Neural cell (in vitro differentiated cells): ENCODE measurements around the gene NCAM1. TPM values are rescaled to one million over a fixed set of nuclear protein-coding genes. Genes with fewer than 3 reads are reported as not detected.

ENCODE experiments used
- H2AFZ ChIP-seq: fragments of 200-600, 300-800 bp; sonication (generic), shearing (Covaris generic); 2 replicates; pipeline ENCODE4 v1.6.0; 2014; ENCODE audit warnings: low read depth, mild to moderate bottlenecking, antibody characterized with exemption, low read length, moderate library complexity
- H3F3A ChIP-seq: fragments of 200-600 bp; shearing (Covaris generic); 2 replicates; pipeline ENCODE4 v1.6.1; 2016; ENCODE audit warnings: mild to moderate bottlenecking, moderate library complexity, mixed read lengths, antibody characterized with exemption, low read length; ENCODE audit not compliant: insufficient read depth, poor library complexity, severe bottlenecking
- H3K27ac ChIP-seq: fragments of 200-600, 300-800 bp; sonication (generic), shearing (Covaris generic); 2 replicates; pipeline ENCODE4 v1.5.1; 2014; ENCODE audit warnings: mild to moderate bottlenecking, low read length, moderate library complexity
- H3K27me3 ChIP-seq: fragments of 300-800, 200-600 bp; sonication (generic), shearing (Covaris generic); 2 replicates; pipeline ENCODE4 v1.6.0; 2014; ENCODE audit warnings: mild to moderate bottlenecking, low read depth, low read length, moderate library complexity; ENCODE audit not compliant: insufficient read depth
- H3K36me3 ChIP-seq: fragments of 300-800, 200-600 bp; sonication (generic), shearing (Covaris generic); 2 replicates; pipeline ENCODE4 v1.5.1; 2014; ENCODE audit warnings: mild to moderate bottlenecking, antibody characterized with exemption, low read length, moderate library complexity; ENCODE audit not compliant: insufficient read depth
- H3K4me2 ChIP-seq: fragments of 300-800, 200-600 bp; sonication (generic), shearing (Covaris generic); 2 replicates; pipeline ENCODE4 v1.6.0; 2014; ENCODE audit warnings: mild to moderate bottlenecking, low read length
- H3K4me3 ChIP-seq: fragments of 300-800, 200-600 bp; sonication (generic), shearing (Covaris generic); 2 replicates; pipeline ENCODE4 v1.5.1; 2014; ENCODE audit warnings: mild to moderate bottlenecking, low read length, moderate library complexity
- H3K79me2 ChIP-seq: fragments of 200-600 bp; shearing (Covaris generic); replicated peaks from 2 replicates; pipeline ENCODE4 v1.6.0; 2014; ENCODE audit warnings: mild to moderate bottlenecking, low read length, moderate library complexity; ENCODE audit not compliant: insufficient read depth
- H3K9ac ChIP-seq: fragments of 300-800, 200-600 bp; sonication (generic), shearing (Covaris generic); 2 replicates; pipeline ENCODE4 v1.6.1; 2016; ENCODE audit warnings: mild to moderate bottlenecking, low read length, mixed read lengths
- H3K9me2 ChIP-seq: fragments of 200-600 bp; shearing (Covaris generic); 2 replicates; pipeline ENCODE4 v1.6.1; 2016; ENCODE audit warnings: mild to moderate bottlenecking, low read length, mixed read lengths; ENCODE audit not compliant: insufficient read depth
- H3K9me3 ChIP-seq: fragments of 200-600, 300-800 bp; sonication (generic), shearing (Covaris generic); 2 replicates; pipeline ENCODE4 v1.6.1; 2016; ENCODE audit warnings: mild to moderate bottlenecking, mixed run types, low read length, moderate library complexity, mixed read lengths
- H4K20me1 ChIP-seq: fragments of 200-600 bp; shearing (Covaris generic); 2 replicates; pipeline ENCODE4 v1.6.1; 2016; ENCODE audit warnings: mild to moderate bottlenecking, mixed run types; ENCODE audit not compliant: insufficient read depth
- EP300 ChIP-seq: fragments of 450-650 bp; conservative IDR thresholded peaks from 2 replicates; pipeline ENCODE4 v1.6.1; 2014; ENCODE audit warnings: antibody characterized with exemption, mild to moderate bottlenecking, moderate library complexity; ENCODE audit not compliant: poor library complexity, severe bottlenecking
- EZH2 ChIP-seq: fragments of 200-600, 300-800 bp; shearing (Covaris generic), sonication (generic); IDR thresholded peaks from 2 replicates; pipeline ENCODE4 v1.6.1; 2014; ENCODE audit warnings: antibody characterized with exemption, low read length, borderline replicate concordance, mild to moderate bottlenecking; ENCODE audit not compliant: insufficient read depth, poor library complexity, severe bottlenecking
- MXI1 ChIP-seq: fragments of 450-650 bp; conservative IDR thresholded peaks from 2 replicates; pipeline ENCODE4 v1.6.1; 2014; ENCODE audit warnings: antibody characterized with exemption, mild to moderate bottlenecking; ENCODE audit not compliant: poor library complexity, severe bottlenecking
- POLR2AphosphoS5 ChIP-seq: IDR thresholded peaks from 2 replicates; pipeline ENCODE4 v1.6.1; 2012
- RAD21 ChIP-seq: fragments of 450-650 bp; conservative IDR thresholded peaks from 2 replicates; pipeline ENCODE4 v1.6.1; 2014; ENCODE audit warnings: antibody characterized with exemption, mild to moderate bottlenecking, moderate library complexity
- SMC3 ChIP-seq: fragments of 450-650 bp; conservative IDR thresholded peaks from 2 replicates; pipeline ENCODE4 v1.6.1; 2014; ENCODE audit warnings: antibody characterized with exemption, mild to moderate bottlenecking, moderate library complexity; ENCODE audit not compliant: poor library complexity
- TAF1 ChIP-seq: IDR thresholded peaks from 2 replicates; pipeline ENCODE4 v1.6.1; 2012; ENCODE audit warnings: low read depth
- polyA plus RNA-seq: library from polyadenylated mRNA; depleted of rRNA; stranded (reverse); fragments of >200 nt; gene quantifications from 2 replicates; pipeline ENCODE4 v1.2.3, GENCODE V29; 2014
- TF ChIP-seq, protein P1 (sequence below): fragments of 450-650 bp; IDR thresholded peaks from 2 replicates; pipeline ENCODE4 v1.5.1; 2014; ENCODE audit warnings: antibody characterized with exemption, mild to moderate bottlenecking, moderate library complexity; ENCODE audit not compliant: poor library complexity, severe bottlenecking
- TF ChIP-seq, protein P2 (sequence below): IDR thresholded peaks from 2 replicates; pipeline ENCODE4 v1.6.1; 2012; ENCODE audit warnings: borderline replicate concordance

NCAM1 gene
- polyA plus RNA-seq, 1 donor from 2014 or later: 120 TPM

DNA sequence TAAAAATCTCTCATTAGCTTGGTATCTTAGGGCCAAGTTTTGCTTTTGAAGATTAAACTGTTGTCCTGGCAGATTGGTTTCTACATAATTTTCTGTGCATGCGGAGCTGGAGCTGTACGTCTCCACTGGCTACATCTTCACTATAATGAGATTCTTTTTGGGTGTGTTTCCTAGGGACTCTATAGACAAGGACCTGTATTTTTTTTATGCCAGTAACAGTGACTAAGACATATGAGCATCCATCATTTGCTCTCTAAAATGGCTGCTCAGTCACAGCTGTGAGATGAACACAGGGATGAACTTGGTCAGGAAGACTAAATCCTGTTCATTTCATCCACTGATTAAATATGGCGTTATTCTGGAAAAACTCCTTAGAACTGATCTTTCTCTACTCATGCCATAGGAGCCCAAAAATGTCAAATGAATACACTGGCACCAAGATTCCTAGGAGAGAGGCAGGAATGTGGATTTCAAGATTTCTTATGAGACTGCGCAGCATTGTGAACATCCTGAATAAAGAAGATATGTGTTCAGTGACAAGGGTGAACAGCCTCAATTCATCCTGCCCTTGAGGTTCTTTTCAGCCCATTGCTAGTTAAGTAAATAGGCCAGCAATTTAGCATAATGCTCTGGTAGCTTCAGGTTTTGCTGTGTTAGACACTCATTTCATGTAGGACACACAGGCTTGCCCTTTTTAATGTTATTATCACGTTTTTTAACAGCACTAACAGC is 168.2 kb downstream of the NCAM1 start:
- Histone ChIP-seq H3K9me3 (no peaks in the 10 kb centered on the region), H3F3A (peaks cover 3% of the 10 kb centered on the region), H3K36me3 (no peaks in the 10 kb centered on the region), H3K27ac (no peak overlapping the region), H4K20me1 (peaks cover 1% of the 10 kb centered on the region), H2AFZ (no peak overlapping the region), H3K9me2 (no peaks in the 10 kb centered on the region), H3K9ac (no peak overlapping the region), H3K27me3 (no peaks in the 10 kb centered on the region), H3K79me2 (peaks cover 5% of the 10 kb centered on the region), H3K4me2 (no peak overlapping the region), H3K4me3 (no peak overlapping the region)
- TF ChIP-seq, protein P1, sequence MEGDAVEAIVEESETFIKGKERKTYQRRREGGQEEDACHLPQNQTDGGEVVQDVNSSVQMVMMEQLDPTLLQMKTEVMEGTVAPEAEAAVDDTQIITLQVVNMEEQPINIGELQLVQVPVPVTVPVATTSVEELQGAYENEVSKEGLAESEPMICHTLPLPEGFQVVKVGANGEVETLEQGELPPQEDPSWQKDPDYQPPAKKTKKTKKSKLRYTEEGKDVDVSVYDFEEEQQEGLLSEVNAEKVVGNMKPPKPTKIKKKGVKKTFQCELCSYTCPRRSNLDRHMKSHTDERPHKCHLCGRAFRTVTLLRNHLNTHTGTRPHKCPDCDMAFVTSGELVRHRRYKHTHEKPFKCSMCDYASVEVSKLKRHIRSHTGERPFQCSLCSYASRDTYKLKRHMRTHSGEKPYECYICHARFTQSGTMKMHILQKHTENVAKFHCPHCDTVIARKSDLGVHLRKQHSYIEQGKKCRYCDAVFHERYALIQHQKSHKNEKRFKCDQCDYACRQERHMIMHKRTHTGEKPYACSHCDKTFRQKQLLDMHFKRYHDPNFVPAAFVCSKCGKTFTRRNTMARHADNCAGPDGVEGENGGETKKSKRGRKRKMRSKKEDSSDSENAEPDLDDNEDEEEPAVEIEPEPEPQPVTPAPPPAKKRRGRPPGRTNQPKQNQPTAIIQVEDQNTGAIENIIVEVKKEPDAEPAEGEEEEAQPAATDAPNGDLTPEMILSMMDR: no peak
- TF ChIP-seq RAD21: no peak
- TF ChIP-seq, protein P2, sequence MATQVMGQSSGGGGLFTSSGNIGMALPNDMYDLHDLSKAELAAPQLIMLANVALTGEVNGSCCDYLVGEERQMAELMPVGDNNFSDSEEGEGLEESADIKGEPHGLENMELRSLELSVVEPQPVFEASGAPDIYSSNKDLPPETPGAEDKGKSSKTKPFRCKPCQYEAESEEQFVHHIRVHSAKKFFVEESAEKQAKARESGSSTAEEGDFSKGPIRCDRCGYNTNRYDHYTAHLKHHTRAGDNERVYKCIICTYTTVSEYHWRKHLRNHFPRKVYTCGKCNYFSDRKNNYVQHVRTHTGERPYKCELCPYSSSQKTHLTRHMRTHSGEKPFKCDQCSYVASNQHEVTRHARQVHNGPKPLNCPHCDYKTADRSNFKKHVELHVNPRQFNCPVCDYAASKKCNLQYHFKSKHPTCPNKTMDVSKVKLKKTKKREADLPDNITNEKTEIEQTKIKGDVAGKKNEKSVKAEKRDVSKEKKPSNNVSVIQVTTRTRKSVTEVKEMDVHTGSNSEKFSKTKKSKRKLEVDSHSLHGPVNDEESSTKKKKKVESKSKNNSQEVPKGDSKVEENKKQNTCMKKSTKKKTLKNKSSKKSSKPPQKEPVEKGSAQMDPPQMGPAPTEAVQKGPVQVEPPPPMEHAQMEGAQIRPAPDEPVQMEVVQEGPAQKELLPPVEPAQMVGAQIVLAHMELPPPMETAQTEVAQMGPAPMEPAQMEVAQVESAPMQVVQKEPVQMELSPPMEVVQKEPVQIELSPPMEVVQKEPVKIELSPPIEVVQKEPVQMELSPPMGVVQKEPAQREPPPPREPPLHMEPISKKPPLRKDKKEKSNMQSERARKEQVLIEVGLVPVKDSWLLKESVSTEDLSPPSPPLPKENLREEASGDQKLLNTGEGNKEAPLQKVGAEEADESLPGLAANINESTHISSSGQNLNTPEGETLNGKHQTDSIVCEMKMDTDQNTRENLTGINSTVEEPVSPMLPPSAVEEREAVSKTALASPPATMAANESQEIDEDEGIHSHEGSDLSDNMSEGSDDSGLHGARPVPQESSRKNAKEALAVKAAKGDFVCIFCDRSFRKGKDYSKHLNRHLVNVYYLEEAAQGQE: no peak
- no peak for TF ChIP-seq MXI1
- no peak for TF ChIP-seq SMC3
- TF ChIP-seq EZH2: no peak
- no peak for TF ChIP-seq TAF1
- TF ChIP-seq POLR2AphosphoS5: no peak
- TF ChIP-seq EP300: no peak

DNA sequence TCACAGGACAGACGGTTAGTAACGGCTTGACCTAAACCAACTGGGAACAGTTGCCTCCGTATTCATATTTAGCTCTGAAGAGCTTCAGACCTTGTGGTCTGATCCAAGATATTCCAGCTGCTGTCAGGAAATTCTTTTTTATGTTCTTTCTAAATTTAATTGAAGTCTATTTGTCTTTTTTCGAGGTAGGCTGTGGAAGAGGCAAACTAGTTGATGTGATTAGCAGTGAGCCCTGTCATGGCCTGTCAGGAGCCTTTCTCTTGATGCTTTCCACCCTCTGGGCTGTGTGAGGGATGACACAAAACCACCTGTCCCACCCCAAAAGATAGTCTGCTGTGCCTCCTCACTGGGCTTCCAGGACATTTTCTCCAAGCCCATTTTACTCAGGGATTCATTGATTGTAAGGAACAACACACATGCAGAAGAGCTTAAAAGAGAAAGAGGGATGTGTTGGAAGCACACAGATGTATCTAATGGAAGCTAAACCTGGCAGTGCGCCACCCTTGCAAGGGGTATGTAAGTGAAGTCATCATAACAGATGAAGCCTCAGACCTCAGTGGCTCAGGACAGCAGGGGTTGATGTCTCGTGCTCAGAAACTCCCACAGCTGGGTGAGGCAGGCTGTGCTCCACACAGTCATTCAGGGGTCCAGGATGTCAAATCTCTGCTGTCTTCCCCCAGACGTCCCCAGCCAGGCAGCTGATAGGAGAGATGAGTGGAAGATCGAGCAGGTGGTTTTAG is 170.0 kb downstream of the NCAM1 start:
- Histone ChIP-seq H2AFZ (no peak overlapping the region), H3K4me3 (no peak overlapping the region), H3K27me3 (no peaks in the 10 kb centered on the region), H3K9me2 (no peaks in the 10 kb centered on the region), H3K9ac (no peak overlapping the region), H3K36me3 (no peaks in the 10 kb centered on the region), H3F3A (no peaks in the 10 kb centered on the region), H3K79me2 (peaks cover 5% of the 10 kb centered on the region), H3K9me3 (no peaks in the 10 kb centered on the region), H4K20me1 (peaks cover under 1% of the 10 kb centered on the region), H3K27ac (no peak overlapping the region), H3K4me2 (no peak overlapping the region)
- no peak for TF ChIP-seq POLR2AphosphoS5
- TF ChIP-seq EZH2: no peak
- TF ChIP-seq, protein P1: no peak
- TF ChIP-seq RAD21: no peak
